Endothelial cell of umbilical vein (primary cell): Measurements from ENCODE around the gene CUBN. TPM values are rescaled to one million over a fixed set of nuclear protein-coding genes. Genes with fewer than 3 reads are reported as not detected.

Experiments
- BruUV-seq: library from RNA; stranded (reverse); fragments of 400-500 nt; replicated peaks from 2 replicates; lab custom pipeline; 2021; lab: Mats Ljungman, UMichigan
- CTCF ChIA-PET: fragments of 300-600, 350-600 bp; sonication (Branson Sonifier 250); formaldehyde crosslinking; loops from one replicate; lab custom pipeline; 2021; ENCODE audit warnings: antibody characterized with exemption, inconsistent platforms; lab: Charles Lee
- POLR2A ChIA-PET: fragments of 300-600, 350-600 bp; sonication (Branson Sonifier 250); formaldehyde crosslinking; loops from one replicate; lab custom pipeline; 2021; ENCODE audit warnings: antibody characterized with exemption, inconsistent platforms; lab: Charles Lee
- DNase-seq: peaks from one replicate; pipeline ENCODE4 v3.0.0-alpha.2; 2011; ENCODE audit warnings: low read depth, low spot score
- FAIRE-seq: peaks from 2 replicates; lab custom pipeline; 2011; peaks lifted over from hg19 to GRCh38; lab: Jason Lieb, UNC
- H2AFZ ChIP-seq: 2 replicates; pipeline ENCODE4 v1.6.0; 2012; ENCODE audit warnings: low read depth, low read length, control low read depth, inconsistent platforms
- H3K27ac ChIP-seq: 2 replicates; pipeline ENCODE4 v1.5.1; 2011; ENCODE audit warnings: low read depth, mild to moderate bottlenecking, control low read depth, low read length, moderate library complexity; ENCODE audit not compliant: insufficient read depth
- H3K27me3 ChIP-seq, 2 experiments: 2 replicates each; pipeline versions ENCODE4 v1.6.0 to v1.6.1; 2011; ENCODE audit warnings: low read length in 2 of 2, mixed read lengths in 1 of 2; ENCODE audit not compliant: control insufficient read depth in 2 of 2, insufficient read depth in 2 of 2
- H3K36me3 ChIP-seq, 2 experiments: 2 replicates in 1 of 2; 3 replicates in 1 of 2; pipeline ENCODE4 v1.5.1; 2011; ENCODE audit warnings: low read length in 2 of 2, mild to moderate bottlenecking in 1 of 2, moderate library complexity in 1 of 2; ENCODE audit not compliant: control insufficient read depth in 2 of 2, insufficient read depth in 2 of 2; ENCODE audit errors: extremely low read depth in 1 of 2
- H3K4me1 ChIP-seq: 3 replicates; pipeline ENCODE4 v1.5.1; 2011; ENCODE audit warnings: mild to moderate bottlenecking, low read length; ENCODE audit not compliant: control insufficient read depth, insufficient read depth; ENCODE audit errors: extremely low read depth
- H3K4me2 ChIP-seq: 2 replicates; pipeline ENCODE4 v1.6.1; 2011; ENCODE audit warnings: low read length, control low read depth, mixed read lengths; ENCODE audit not compliant: insufficient read depth
- H3K4me3 ChIP-seq, 3 experiments: fragments of 200-600 bp in 1 of 3; sonication (generic), shearing (Covaris generic) in 1 of 3; replicated peaks in 1 of 3; 2 replicates each; pipeline ENCODE4 v1.5.1; 2011 to 2016; ENCODE audit warnings: control low read depth in 3 of 3, low read length in 3 of 3, mild to moderate bottlenecking in 2 of 3, inconsistent platforms in 1 of 3, low read depth in 1 of 3, moderate library complexity in 1 of 3; ENCODE audit not compliant: insufficient read depth in 1 of 3
- H3K79me2 ChIP-seq: 2 replicates; pipeline ENCODE4 v1.6.0; 2012; ENCODE audit warnings: low read length, inconsistent platforms; ENCODE audit not compliant: control insufficient read depth, insufficient read depth
- H3K9ac ChIP-seq: replicated peaks from 2 replicates; pipeline ENCODE3; 2011; ENCODE audit warnings: low read length, control low read depth; ENCODE audit not compliant: insufficient read depth; ENCODE audit errors: extremely low read depth
- H3K9me1 ChIP-seq: replicated peaks from 3 replicates; pipeline ENCODE4 v1.6.0; 2011; ENCODE audit warnings: mild to moderate bottlenecking, low read length; ENCODE audit not compliant: control insufficient read depth, insufficient read depth; ENCODE audit errors: extremely low read depth
- H3K9me3 ChIP-seq: replicated peaks from 2 replicates; pipeline ENCODE4 v1.5.1; 2012; ENCODE audit warnings: low read length, inconsistent platforms; ENCODE audit not compliant: control insufficient read depth, insufficient read depth
- H4K20me1 ChIP-seq: replicated peaks from 2 replicates; pipeline ENCODE3; 2011; ENCODE audit warnings: mild to moderate bottlenecking, low read length; ENCODE audit not compliant: control insufficient read depth, insufficient read depth; ENCODE audit errors: extremely low read depth
- CTCF ChIP-seq, 2 donors: IDR thresholded peaks; 1 replicate in 1 of 2; 2 replicates in 1 of 2; pipeline ENCODE4 v1.5.1; 2011; ENCODE audit warnings: low read length in 2 of 2, mild to moderate bottlenecking in 2 of 2, moderate library complexity in 2 of 2, control low read depth in 1 of 2, inconsistent platforms in 1 of 2, low read depth in 1 of 2; ENCODE audit not compliant: insufficient read depth in 1 of 2; ENCODE audit errors: extremely low read depth in 1 of 2
- EZH2 ChIP-seq: IDR thresholded peaks from 2 replicates; pipeline ENCODE4 v1.6.1; 2012; ENCODE audit warnings: borderline replicate concordance, low read depth, mild to moderate bottlenecking, moderate library complexity, low read length, inconsistent platforms; ENCODE audit not compliant: severe bottlenecking
- FOS ChIP-seq: IDR thresholded peaks from 2 replicates; pipeline ENCODE4 v1.6.1; 2011; ENCODE audit warnings: mild to moderate bottlenecking, low read length, moderate library complexity, borderline replicate concordance; ENCODE audit not compliant: insufficient read depth
- GATA2 ChIP-seq: IDR thresholded peaks from 2 replicates; pipeline ENCODE4 v1.7.0; 2011; ENCODE audit warnings: low read depth, mild to moderate bottlenecking, moderate library complexity, mixed read lengths, low read length; ENCODE audit not compliant: insufficient read length, insufficient read depth
- JUN ChIP-seq: IDR thresholded peaks from 2 replicates; pipeline ENCODE4 v1.6.1; 2011; ENCODE audit warnings: borderline replicate concordance, low read depth; ENCODE audit not compliant: insufficient read length, insufficient read depth
- MAX ChIP-seq: IDR thresholded peaks from 2 replicates; pipeline ENCODE4 v1.6.1; 2011; ENCODE audit not compliant: insufficient read depth, insufficient read length
- MYC ChIP-seq: IDR thresholded peaks from one replicate; pipeline ENCODE4 v1.6.1; 2011; ENCODE audit warnings: mild to moderate bottlenecking, low read depth, low read length
- POLR2A ChIP-seq: IDR thresholded peaks from 2 replicates; pipeline ENCODE4 v1.6.1; 2012; ENCODE audit warnings: low read depth, mild to moderate bottlenecking, control low read depth, low read length
- POLR2AphosphoS5 ChIP-seq: IDR thresholded peaks from 2 replicates; pipeline ENCODE4 v1.6.1; 2012; ENCODE audit warnings: low read depth, mild to moderate bottlenecking, control low read depth, low read length, moderate library complexity; ENCODE audit not compliant: insufficient read depth
- dilution Hi-C: fragments of 300-500 bp; cut with MboI; formaldehyde crosslinking; loops from one replicate; pipeline ENCODE4 v1.15.0; 2019; ENCODE audit warnings: low sequenced_read_pairs; ENCODE audit not compliant: extremely low pct_ligation_motif_present
- intact Hi-C: fragments of 100-400 bp; cut with micrococcal nuclease; formaldehyde crosslinking; loops from one replicate; pipeline ENCODE4 v1.10.0; 2022
- polyA plus RNA-seq, 4 experiments: library from polyadenylated mRNA; depleted of rRNA in 3 of 4; stranded (reverse) in 3 of 4; unstranded in 1 of 4; fragments of >200 nt; gene quantifications; 2 replicates each; pipeline versions ENCODE4 v1.2.1 to v1.2.3, GENCODE V29; 2011 to 2012; ENCODE audit warnings: missing spikeins in 1 of 4
- total RNA-seq: library from RNA; stranded (reverse); gene quantifications from 2 replicates; pipeline ENCODE4 v1.2.3, GENCODE V29; 2021

The CUBN gene
- total and polyA plus RNA-seq, 2 donors (not counting 3 experiments of a cell fraction or from before 2014, with no cell fraction given) = 2.7 to 4.6 TPM

GRCh38 chr10:17062955-17063484 lies 66.6 kb downstream of the CUBN start:
- Histone ChIP-seq H2AFZ (no peak overlapping the region), H3K4me2 (peak overlapping the region; percentile 93), H3K4me3 (peak overlapping the region in 1 of 3 experiments; percentile 20), H3K4me1 (peaks cover 76% of the 10 kb centered on the region), H3K27me3 (no peaks in the 10 kb centered on the region), H3K79me2 (no peaks in the 10 kb centered on the region), H3K9me3 (no peaks in the 10 kb centered on the region), H3K9ac (peak overlapping the region; percentile 97), H4K20me1 (no peaks in the 10 kb centered on the region), H3K36me3 (no peaks in the 10 kb centered on the region), H3K27ac (peak overlapping the region; percentile 100), H3K9me1 (no peaks in the 10 kb centered on the region)
- FAIRE-seq (peak; percentile 89), DNase-seq (peak; percentile 90)
- CTCF ChIA-PET = interaction anchor here (0.8 to 2.7 kb wide), 14 partner anchors 12 to 210 kb away, joined by 3 to 18 read pairs (median 4); partner anchors contain the start of gene VIM
- intact Hi-C loops (loop anchor here (1.0 to 5.0 kb wide), 15 partner anchors 12 to 231 kb away; partner anchors contain the start of genes TRDMT1 and VIM), dilution Hi-C loops (no loop called here)
- no TSS peak for BruUV-seq
- POLR2A ChIA-PET = interaction anchor here (0.8 to 2.7 kb wide), 8 partner anchors 13 to 166 kb away, joined by 3 to 10 read pairs (median 6); partner anchors contain the start of gene TRDMT1
- TF ChIP-seq EZH2 (no peak), GATA2 (no peak), JUN (peak; percentile 94), POLR2AphosphoS5 (peak; percentile 76), MYC (no peak), POLR2A (peak; percentile 44), MAX (no peak), CTCF (IDR thresholded peaks at IDR 0.05; ENCODE audit: extremely low read depth in 1 of 2, insufficient read depth in 1 of 2, low read depth in 1 of 2, low read length in 2 of 2) (no peak), FOS (peak; percentile 89)
